GM12878 (cell line): ENCODE measurements around the gene CADPS. TPM values are rescaled to one million over a fixed set of nuclear protein-coding genes. Genes with fewer than 3 reads are reported as not detected.

Experiments
- JUND ChIP-seq: IDR thresholded peaks from 2 replicates; pipeline ENCODE4 v1.6.1; 2012; ENCODE audit warnings: low read depth, mild to moderate bottlenecking, low read length, improper control_type of control experiment, moderate library complexity
- NR2C2 ChIP-seq: IDR thresholded peaks from 2 replicates; pipeline ENCODE4 v1.6.1; 2011; ENCODE audit warnings: borderline replicate concordance, low read depth; ENCODE audit not compliant: control insufficient read depth, insufficient read length
- polyA plus RNA-seq, 11 experiments: library from polyadenylated mRNA; depleted of rRNA in 4 of 11; unstranded in 6 of 11; stranded (reverse) in 5 of 11; fragments of >200 nt; fragmentation: Nextera tagmentation in 4 of 11; fragmentation: Illumina TruSeq in 1 of 11; extraction: Ambion mirVana in 4 of 11; extraction: Trizol in 1 of 11; gene quantifications; 1 replicate in 1 of 11; 2 replicates in 10 of 11; pipeline versions ENCODE4 v1.2.1 to v1.2.3, GENCODE V29; 2011 to 2016; ENCODE audit warnings: inconsistent platforms in 2 of 11, missing spikeins in 2 of 11, low read depth in 1 of 11
- total RNA-seq, 4 experiments: library from RNA; depleted of rRNA in 3 of 4; stranded (reverse); fragments of >200 nt in 3 of 4; fragmentation: Illumina TruSeq in 1 of 4; extraction: Trizol in 1 of 4; gene quantifications; 2 replicates each; pipeline versions ENCODE4 v1.2.1 to v1.2.3, GENCODE V29; 2013 to 2021
- TF ChIP-seq, protein P1 (sequence below): fragments of 450-650 bp; IDR thresholded peaks from 2 replicates; pipeline ENCODE4 v1.6.1; 2017; ENCODE audit warnings: mild to moderate bottlenecking, moderate library complexity
- TF ChIP-seq, protein P2 (sequence below): fragments of 450-650 bp; IDR thresholded peaks from 2 replicates; pipeline ENCODE4 v1.6.1; 2018; ENCODE audit warnings: borderline replicate concordance, mild to moderate bottlenecking; ENCODE audit not compliant: partially characterized antibody
- TF ChIP-seq, protein P3 (sequence below): IDR thresholded peaks from 2 replicates; pipeline ENCODE4 v1.6.1; 2011; ENCODE audit warnings: mild to moderate bottlenecking, low read depth, low read length, moderate library complexity; ENCODE audit not compliant: insufficient replicate concordance

Gene CADPS
- total and polyA plus RNA-seq, 10 of the 15 experiments (the other 5 are each of a cell fraction or from before 2014, with no cell fraction given): 0.20 TPM; not detected in 9

DNA sequence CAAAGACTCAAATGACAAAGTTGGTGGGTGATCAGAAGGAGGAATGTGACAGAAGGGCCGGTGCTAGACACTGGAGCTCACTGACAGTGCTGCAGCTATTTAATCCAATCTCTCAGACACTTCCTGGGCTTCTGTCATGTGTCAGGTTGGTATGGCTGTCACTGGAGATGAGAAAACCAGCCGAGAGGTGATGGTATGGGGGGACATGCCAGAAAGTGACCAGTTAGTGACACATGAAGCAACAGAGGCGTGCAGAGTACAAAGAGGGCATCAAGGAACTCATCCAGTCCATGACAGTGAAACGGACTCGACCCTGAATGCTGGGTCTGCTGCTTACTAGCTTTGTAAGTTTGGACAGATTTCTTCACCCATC lies 219.5 kb downstream of the CADPS start (continued):
- TF ChIP-seq, protein P1, sequence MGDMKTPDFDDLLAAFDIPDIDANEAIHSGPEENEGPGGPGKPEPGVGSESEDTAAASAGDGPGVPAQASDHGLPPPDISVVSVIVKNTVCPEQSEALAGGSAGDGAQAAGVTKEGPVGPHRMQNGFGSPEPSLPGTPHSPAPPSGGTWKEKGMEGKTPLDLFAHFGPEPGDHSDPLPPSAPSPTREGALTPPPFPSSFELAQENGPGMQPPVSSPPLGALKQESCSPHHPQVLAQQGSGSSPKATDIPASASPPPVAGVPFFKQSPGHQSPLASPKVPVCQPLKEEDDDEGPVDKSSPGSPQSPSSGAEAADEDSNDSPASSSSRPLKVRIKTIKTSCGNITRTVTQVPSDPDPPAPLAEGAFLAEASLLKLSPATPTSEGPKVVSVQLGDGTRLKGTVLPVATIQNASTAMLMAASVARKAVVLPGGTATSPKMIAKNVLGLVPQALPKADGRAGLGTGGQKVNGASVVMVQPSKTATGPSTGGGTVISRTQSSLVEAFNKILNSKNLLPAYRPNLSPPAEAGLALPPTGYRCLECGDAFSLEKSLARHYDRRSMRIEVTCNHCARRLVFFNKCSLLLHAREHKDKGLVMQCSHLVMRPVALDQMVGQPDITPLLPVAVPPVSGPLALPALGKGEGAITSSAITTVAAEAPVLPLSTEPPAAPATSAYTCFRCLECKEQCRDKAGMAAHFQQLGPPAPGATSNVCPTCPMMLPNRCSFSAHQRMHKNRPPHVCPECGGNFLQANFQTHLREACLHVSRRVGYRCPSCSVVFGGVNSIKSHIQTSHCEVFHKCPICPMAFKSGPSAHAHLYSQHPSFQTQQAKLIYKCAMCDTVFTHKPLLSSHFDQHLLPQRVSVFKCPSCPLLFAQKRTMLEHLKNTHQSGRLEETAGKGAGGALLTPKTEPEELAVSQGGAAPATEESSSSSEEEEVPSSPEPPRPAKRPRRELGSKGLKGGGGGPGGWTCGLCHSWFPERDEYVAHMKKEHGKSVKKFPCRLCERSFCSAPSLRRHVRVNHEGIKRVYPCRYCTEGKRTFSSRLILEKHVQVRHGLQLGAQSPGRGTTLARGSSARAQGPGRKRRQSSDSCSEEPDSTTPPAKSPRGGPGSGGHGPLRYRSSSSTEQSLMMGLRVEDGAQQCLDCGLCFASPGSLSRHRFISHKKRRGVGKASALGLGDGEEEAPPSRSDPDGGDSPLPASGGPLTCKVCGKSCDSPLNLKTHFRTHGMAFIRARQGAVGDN: no peak
- TF ChIP-seq NR2C2: no peak
- TF ChIP-seq, protein P2, sequence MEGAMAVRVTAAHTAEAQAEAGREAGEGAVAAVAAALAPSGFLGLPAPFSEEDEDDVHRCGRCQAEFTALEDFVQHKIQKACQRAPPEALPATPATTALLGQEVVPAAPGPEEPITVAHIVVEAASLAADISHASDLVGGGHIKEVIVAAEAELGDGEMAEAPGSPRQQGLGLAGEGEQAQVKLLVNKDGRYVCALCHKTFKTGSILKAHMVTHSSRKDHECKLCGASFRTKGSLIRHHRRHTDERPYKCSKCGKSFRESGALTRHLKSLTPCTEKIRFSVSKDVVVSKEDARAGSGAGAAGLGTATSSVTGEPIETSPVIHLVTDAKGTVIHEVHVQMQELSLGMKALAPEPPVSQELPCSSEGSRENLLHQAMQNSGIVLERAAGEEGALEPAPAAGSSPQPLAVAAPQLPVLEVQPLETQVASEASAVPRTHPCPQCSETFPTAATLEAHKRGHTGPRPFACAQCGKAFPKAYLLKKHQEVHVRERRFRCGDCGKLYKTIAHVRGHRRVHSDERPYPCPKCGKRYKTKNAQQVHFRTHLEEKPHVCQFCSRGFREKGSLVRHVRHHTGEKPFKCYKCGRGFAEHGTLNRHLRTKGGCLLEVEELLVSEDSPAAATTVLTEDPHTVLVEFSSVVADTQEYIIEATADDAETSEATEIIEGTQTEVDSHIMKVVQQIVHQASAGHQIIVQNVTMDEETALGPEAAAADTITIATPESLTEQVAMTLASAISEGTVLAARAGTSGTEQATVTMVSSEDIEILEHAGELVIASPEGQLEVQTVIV: no peak
- TF ChIP-seq, protein P3, sequence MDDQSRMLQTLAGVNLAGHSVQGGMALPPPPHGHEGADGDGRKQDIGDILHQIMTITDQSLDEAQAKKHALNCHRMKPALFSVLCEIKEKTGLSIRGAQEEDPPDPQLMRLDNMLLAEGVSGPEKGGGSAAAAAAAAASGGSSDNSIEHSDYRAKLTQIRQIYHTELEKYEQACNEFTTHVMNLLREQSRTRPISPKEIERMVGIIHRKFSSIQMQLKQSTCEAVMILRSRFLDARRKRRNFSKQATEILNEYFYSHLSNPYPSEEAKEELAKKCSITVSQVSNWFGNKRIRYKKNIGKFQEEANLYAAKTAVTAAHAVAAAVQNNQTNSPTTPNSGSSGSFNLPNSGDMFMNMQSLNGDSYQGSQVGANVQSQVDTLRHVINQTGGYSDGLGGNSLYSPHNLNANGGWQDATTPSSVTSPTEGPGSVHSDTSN: no peak
- no peak for TF ChIP-seq JUND
